HepG2 (cell line): ENCODE measurements around the gene FXR2. TPM values are rescaled to one million over a fixed set of nuclear protein-coding genes. Genes with fewer than 3 reads are reported as not detected.

Experiments used
- ATAC-seq: fragments of 200-7000 bp; cut with Tn5 transposase; 3 replicates; pipeline ENCODE4 v1.9.1; 2020; ENCODE audit warnings: mild to moderate bottlenecking, moderate library complexity
- BruUV-seq: library from RNA; stranded (reverse); fragments of 400-500 nt; replicated peaks from 2 replicates; lab custom pipeline; 2021; lab: Mats Ljungman, UMichigan
- CTCF ChIA-PET: fragments of 300-600 bp; formaldehyde crosslinking; extraction: SDS; loops from one replicate; lab custom pipeline; 2021; ENCODE audit warnings: low total read pairs, inconsistent platforms, low intra/inter-chr PET ratio; lab: Yijun Ruan, JAX
- POLR2A ChIA-PET: fragments of 350-600 bp; sonication (Branson Sonifier 250); formaldehyde crosslinking; loops from one replicate; lab custom pipeline; 2020; ENCODE audit warnings: antibody characterized with exemption, inconsistent platforms; lab: Yijun Ruan, JAX
- DNase-seq: peaks from one replicate; pipeline ENCODE4 v3.0.0-alpha.2; 2015; ENCODE audit warnings: low spot score
- FAIRE-seq: peaks from 3 replicates; lab custom pipeline; 2011; peaks lifted over from hg19 to GRCh38; lab: Jason Lieb, UNC
- H2AFZ ChIP-seq: one replicate; pipeline ENCODE4 v1.6.1; 2011; ENCODE audit warnings: low read length, inconsistent platforms
- H3K27ac ChIP-seq: fragments of 300-600 bp; 3 replicates; pipeline ENCODE4 v1.8.0; 2011; ENCODE audit warnings: mixed run types, mild to moderate bottlenecking, mixed read lengths, low read length, inconsistent platforms; ENCODE audit not compliant: insufficient read depth; ENCODE audit errors: extremely low read length
- H3K27me3 ChIP-seq, 2 experiments: fragments of 200-600 bp in 1 of 2; 2 replicates in 1 of 2; 3 replicates in 1 of 2; pipeline versions ENCODE4 v1.6.0 to v1.8.0; 2011; ENCODE audit warnings: low read length in 2 of 2, mild to moderate bottlenecking in 2 of 2, moderate library complexity in 2 of 2, inconsistent platforms in 1 of 2; ENCODE audit not compliant: insufficient read depth in 2 of 2, control insufficient read depth in 1 of 2
- H3K36me3 ChIP-seq, 2 experiments: fragments of 200-600 bp in 1 of 2; replicated peaks in 1 of 2; 2 replicates in 1 of 2; 3 replicates in 1 of 2; pipeline versions ENCODE4 v1.5.1 to v1.8.0; 2011; ENCODE audit warnings: low read length in 2 of 2, inconsistent platforms in 1 of 2; ENCODE audit not compliant: insufficient read depth in 2 of 2, control insufficient read depth in 1 of 2
- H3K4me1 ChIP-seq: 2 replicates; pipeline ENCODE4 v1.5.1; 2012; ENCODE audit warnings: low read length, inconsistent platforms; ENCODE audit not compliant: insufficient read depth
- H3K4me2 ChIP-seq: 2 replicates; pipeline ENCODE4 v1.6.0; 2011; ENCODE audit warnings: low read depth, low read length, inconsistent platforms
- H3K4me3 ChIP-seq, 3 experiments: fragments of 200-600 bp in 1 of 3; sonication (generic), shearing (Covaris generic) in 1 of 3; replicated peaks in 1 of 3; 2 replicates each; pipeline ENCODE4 v1.5.1; 2011 to 2016; ENCODE audit warnings: low read length in 3 of 3, inconsistent platforms in 2 of 3, low read depth in 2 of 3, mild to moderate bottlenecking in 2 of 3, control low read depth in 1 of 3, mixed read lengths in 1 of 3; ENCODE audit not compliant: insufficient read depth in 1 of 3
- H3K79me2 ChIP-seq: one replicate; pipeline ENCODE4 v1.6.1; 2011; ENCODE audit warnings: low read length, inconsistent platforms; ENCODE audit not compliant: insufficient read depth
- H3K9ac ChIP-seq: 2 replicates; pipeline ENCODE4 v1.6.0; 2011; ENCODE audit warnings: mild to moderate bottlenecking, low read depth, low read length, inconsistent platforms; ENCODE audit not compliant: insufficient read depth
- H3K9me3 ChIP-seq: 2 replicates; pipeline ENCODE4 v1.5.1; 2012; ENCODE audit warnings: mild to moderate bottlenecking, low read length
- H4K20me1 ChIP-seq: 2 replicates; pipeline ENCODE4 v1.6.0; 2011; ENCODE audit warnings: inconsistent platforms, mild to moderate bottlenecking, low read length, moderate library complexity; ENCODE audit not compliant: insufficient read depth
- KMT2B ChIP-seq: IDR thresholded peaks from 2 replicates; pipeline ENCODE4 v1.6.1; 2016; ENCODE audit warnings: missing genetic modification reagents, missing compliant biosample characterization
- TCF12 ChIP-seq, 2 experiments: fragments of 450-650 bp in 1 of 2; sonication (generic) in 1 of 2; formaldehyde crosslinking in 1 of 2; IDR thresholded peaks; 2 replicates each; pipeline versions ENCODE4 v1.6.1 to v1.8.0; 2017 to 2022; ENCODE audit warnings: antibody characterized with exemption in 1 of 2, mild to moderate bottlenecking in 1 of 2, missing genetic modification reagents in 1 of 2, moderate library complexity in 1 of 2
- U2AF1 ChIP-seq: fragments of 200-400 bp; formaldehyde crosslinking; optimal IDR thresholded peaks from 2 replicates; pipeline ENCODE3; 2017; ENCODE audit warnings: mild to moderate bottlenecking, low read depth, low read length
- ZBTB20 ChIP-seq: sonication (generic); formaldehyde crosslinking; IDR thresholded peaks from 2 replicates; pipeline ENCODE4 v1.8.1; 2023; ENCODE audit warnings: missing genetic modification reagents, low read depth, mild to moderate bottlenecking, borderline replicate concordance
- ZBTB7A ChIP-seq: sonication (generic); formaldehyde crosslinking; IDR thresholded peaks from 2 replicates; pipeline ENCODE4 v1.8.0; 2022; ENCODE audit warnings: mild to moderate bottlenecking, missing genetic modification reagents
- ZFX ChIP-seq: sonication (generic); formaldehyde crosslinking; IDR thresholded peaks from 2 replicates; pipeline ENCODE4 v1.4.0; 2020; ENCODE audit warnings: mild to moderate bottlenecking, low read depth, missing genetic modification reagents, moderate library complexity
- ZNF543 ChIP-seq: sonication (generic); formaldehyde crosslinking; IDR thresholded peaks from 2 replicates; pipeline ENCODE4 v1.4.0; 2020; ENCODE audit warnings: mild to moderate bottlenecking, missing genetic modification reagents
- ZNF572 ChIP-seq: sonication (generic); formaldehyde crosslinking; IDR thresholded peaks from 2 replicates; pipeline ENCODE4 v1.5.1; 2020; ENCODE audit warnings: mild to moderate bottlenecking, missing genetic modification reagents
- WGBS: methylation state at CpG from one replicate; pipeline ENCODE4 v1.1.6; 2017; ENCODE audit warnings: low lambda C conversion rate; 5-methylcytosine and 5-hydroxymethylcytosine counted together
- in situ Hi-C: cut with HindIII; loops from 2 replicates; pipeline ENCODE4 v1.10.0; 2017; ENCODE audit warnings: low pct_unique_long_range_greater_than_20kb; ENCODE audit not compliant: extremely low pct_ligation_motif_present
- intact Hi-C: fragments of 100-400 bp; cut with micrococcal nuclease; formaldehyde crosslinking; loops from one replicate; pipeline ENCODE4 v1.10.0; 2022; ENCODE audit not compliant: unreplicated experiment
- polyA plus RNA-seq, 8 experiments: library from polyadenylated mRNA; depleted of rRNA in 3 of 8; stranded (reverse) in 7 of 8; unstranded in 1 of 8; fragments of >200 nt; fragmentation: Illumina TruSeq in 4 of 8; extraction: Trizol in 4 of 8; gene quantifications; 2 replicates each; pipeline versions ENCODE4 v1.2.1 to v1.2.3, GENCODE V29; 2011 to 2016; ENCODE audit warnings: low read depth in 4 of 8, missing spikeins in 1 of 8, mixed read lengths in 1 of 8; ENCODE audit not compliant: insufficient read depth in 1 of 8
- total RNA-seq, 5 experiments: library from RNA; depleted of rRNA; stranded (reverse); fragments of >200 nt; fragmentation: Illumina TruSeq; extraction: Trizol; gene quantifications; 2 replicates each; pipeline ENCODE4 v1.2.3, GENCODE V29; 2016; ENCODE audit warnings: low read depth in 1 of 5
- TF ChIP-seq, protein P1 (sequence below): sonication (generic); formaldehyde crosslinking; IDR thresholded peaks from 2 replicates; pipeline ENCODE4 v1.4.0; 2020; ENCODE audit warnings: mild to moderate bottlenecking, missing genetic modification reagents
- TF ChIP-seq, protein P2 (sequence below): sonication (generic); formaldehyde crosslinking; IDR thresholded peaks from 2 replicates; pipeline ENCODE4 v1.4.0; 2020; ENCODE audit warnings: missing genetic modification reagents
- TF ChIP-seq, protein P3 (sequence below), 2 experiments: sonication (generic) in 1 of 2; formaldehyde crosslinking in 1 of 2; IDR thresholded peaks; 2 replicates each; pipeline versions ENCODE4 v1.4.0 to v1.6.1; 2018 to 2020; ENCODE audit warnings: missing genetic modification reagents in 2 of 2, borderline replicate concordance in 1 of 2, low read depth in 1 of 2, mild to moderate bottlenecking in 1 of 2, missing biosample characterization in 1 of 2
- TF ChIP-seq, protein P4 (sequence below): sonication (generic); formaldehyde crosslinking; IDR thresholded peaks from 2 replicates; pipeline ENCODE4 v1.5.0; 2020; ENCODE audit warnings: mild to moderate bottlenecking, missing genetic modification reagents, moderate library complexity

The FXR2 gene
- total and polyA plus RNA-seq, 2 of the 13 experiments (the other 11 are each of a cell fraction or from before 2014, with no cell fraction given) = 20.9 to 24.4 TPM

DNA sequence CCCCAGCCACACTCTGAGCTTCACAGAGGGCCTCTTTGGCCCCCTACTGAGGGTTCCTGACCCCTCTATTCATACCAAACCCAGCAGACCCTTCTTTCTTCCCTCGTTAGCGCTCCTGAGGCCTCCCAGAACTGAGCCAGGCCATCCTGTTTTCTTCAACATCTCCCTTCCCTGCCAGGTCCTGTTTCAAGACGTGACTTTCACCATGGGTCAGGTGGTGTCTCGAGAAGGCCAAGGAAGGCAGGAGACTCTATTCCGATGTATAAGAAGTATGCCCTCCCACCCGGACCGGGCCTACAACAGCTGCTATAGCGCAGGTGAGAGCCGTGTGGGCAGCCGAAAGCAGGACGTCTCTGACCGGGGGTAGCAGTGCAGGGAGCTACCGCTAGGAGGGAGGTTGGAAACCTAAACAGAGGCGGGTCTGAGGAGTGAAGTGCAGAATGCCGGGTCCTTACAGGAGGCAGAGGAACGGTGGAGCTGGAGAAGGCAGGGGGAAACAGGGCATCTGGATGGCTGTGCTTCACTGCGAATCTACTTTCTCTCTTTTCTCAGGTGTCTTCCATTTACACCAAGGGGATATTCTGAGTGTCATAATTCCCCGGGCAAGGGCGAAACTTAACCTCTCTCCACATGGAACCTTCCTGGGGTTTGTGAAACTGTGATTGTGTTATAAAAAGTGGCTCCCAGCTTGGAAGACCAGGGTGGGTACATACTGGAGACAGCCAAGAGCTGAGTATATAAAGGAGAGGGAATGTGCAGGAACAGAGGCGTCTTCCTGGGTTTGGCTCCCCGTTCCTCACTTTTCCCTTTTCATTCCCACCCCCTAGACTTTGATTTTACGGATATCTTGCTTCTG is 54.3 kb downstream of the FXR2 start:
- H3K27me3 ChIP-seq = no peaks in the 10 kb centered on the region; a peak in 1 of 5 replicates
- H3K4me3 ChIP-seq = peak overlapping the region; percentile 11 to 92 (median 49)
- H3K4me2 ChIP-seq = peak overlapping the region; percentile 91
- ChIA-PET POLR2A (interaction anchor here (0.5 to 4.8 kb wide), 20 partner anchors 8 to 231 kb away, joined by 3 to 33 read pairs (median 7); partner anchors contain the start of genes CD68, MPDU1, NEURL4 and POLR2A), CTCF (interaction anchor here (1.4 to 3.3 kb wide), 4 partner anchors 16 to 204 kb away, joined by 3 to 43 read pairs (median 16); no protein-coding TSS in a partner anchor)
- peaks cover 27% of the 10 kb centered on the region for H3K79me2 ChIP-seq
- intact Hi-C loops (loop anchor here (1.0 to 10.0 kb wide), 3 partner anchors 38 to 206 kb away; partner anchors contain the start of genes KCTD11 and TMEM95), in situ Hi-C loops (no loop called here)
- H3K9ac ChIP-seq = peak overlapping the region; percentile 58
- ATAC-seq (peak; percentile 74), FAIRE-seq (peak; percentile 81), DNase-seq (peak; percentile 64)
- H4K20me1 ChIP-seq = no peaks in the 10 kb centered on the region
- peaks cover 67% of the 10 kb centered on the region for H3K4me1 ChIP-seq
- no peak overlapping the region for H2AFZ ChIP-seq
- H3K36me3 ChIP-seq = peaks cover 7 to 17% of the 10 kb centered on the region in 2 experiments
- peak overlapping the region; percentile 4 for H3K27ac ChIP-seq
- 21% methylated on average over 22 of the region's 22 CpGs for WGBS
- H3K9me3 ChIP-seq = no peaks in the 10 kb centered on the region
- BruUV-seq = no TSS peak
- TF ChIP-seq ZBTB20 (CRISPR knock-in tag) (0 out of 2 replicates have a peak, but pooled peaks have one; percentile 12), U2AF1 (peak; percentile 23), ZFX (peak; percentile 68), KMT2B (peak; percentile 17; the same call in 1 of the 2 replicates), ZBTB7A (0 out of 2 replicates have a peak, but pooled peaks have one; percentile 53), ZNF543 (0 out of 2 replicates have a peak, but pooled peaks have one; percentile 1), ZNF572 (CRISPR knock-in tag) (0 out of 2 replicates have a peak, but pooled peaks have one; percentile 38), TCF12 (IDR thresholded peaks at IDR 0.05) (no peak), TCF12 (CRISPR knock-in tag; IDR thresholded peaks at IDR 0.05) (0 out of 2 replicates have a peak, but pooled peaks have one; percentile 11)
- TF ChIP-seq, protein P1, sequence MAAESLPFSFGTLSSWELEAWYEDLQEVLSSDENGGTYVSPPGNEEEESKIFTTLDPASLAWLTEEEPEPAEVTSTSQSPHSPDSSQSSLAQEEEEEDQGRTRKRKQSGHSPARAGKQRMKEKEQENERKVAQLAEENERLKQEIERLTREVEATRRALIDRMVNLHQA (CRISPR knock-in tag) = no peak
- TF ChIP-seq, protein P2, sequence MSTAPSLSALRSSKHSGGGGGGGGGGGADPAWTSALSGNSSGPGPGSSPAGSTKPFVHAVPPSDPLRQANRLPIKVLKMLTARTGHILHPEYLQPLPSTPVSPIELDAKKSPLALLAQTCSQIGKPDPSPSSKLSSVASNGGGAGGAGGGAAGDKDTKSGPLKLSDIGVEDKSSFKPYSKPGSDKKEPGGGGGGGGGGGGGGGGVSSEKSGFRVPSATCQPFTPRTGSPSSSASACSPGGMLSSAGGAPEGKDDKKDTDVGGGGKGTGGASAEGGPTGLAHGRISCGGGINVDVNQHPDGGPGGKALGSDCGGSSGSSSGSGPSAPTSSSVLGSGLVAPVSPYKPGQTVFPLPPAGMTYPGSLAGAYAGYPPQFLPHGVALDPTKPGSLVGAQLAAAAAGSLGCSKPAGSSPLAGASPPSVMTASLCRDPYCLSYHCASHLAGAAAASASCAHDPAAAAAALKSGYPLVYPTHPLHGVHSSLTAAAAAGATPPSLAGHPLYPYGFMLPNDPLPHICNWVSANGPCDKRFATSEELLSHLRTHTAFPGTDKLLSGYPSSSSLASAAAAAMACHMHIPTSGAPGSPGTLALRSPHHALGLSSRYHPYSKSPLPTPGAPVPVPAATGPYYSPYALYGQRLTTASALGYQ (CRISPR knock-in tag) = peak; percentile 37; the same call in 1 of the 2 replicates
- TF ChIP-seq, protein P3, sequence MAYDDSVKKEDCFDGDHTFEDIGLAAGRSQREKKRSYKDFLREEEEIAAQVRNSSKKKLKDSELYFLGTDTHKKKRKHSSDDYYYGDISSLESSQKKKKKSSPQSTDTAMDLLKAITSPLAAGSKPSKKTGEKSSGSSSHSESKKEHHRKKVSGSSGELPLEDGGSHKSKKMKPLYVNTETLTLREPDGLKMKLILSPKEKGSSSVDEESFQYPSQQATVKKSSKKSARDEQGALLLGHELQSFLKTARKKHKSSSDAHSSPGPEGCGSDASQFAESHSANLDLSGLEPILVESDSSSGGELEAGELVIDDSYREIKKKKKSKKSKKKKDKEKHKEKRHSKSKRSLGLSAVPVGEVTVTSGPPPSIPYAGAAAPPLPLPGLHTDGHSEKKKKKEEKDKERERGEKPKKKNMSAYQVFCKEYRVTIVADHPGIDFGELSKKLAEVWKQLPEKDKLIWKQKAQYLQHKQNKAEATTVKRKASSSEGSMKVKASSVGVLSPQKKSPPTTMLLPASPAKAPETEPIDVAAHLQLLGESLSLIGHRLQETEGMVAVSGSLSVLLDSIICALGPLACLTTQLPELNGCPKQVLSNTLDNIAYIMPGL (CRISPR knock-in tag; IDR thresholded peaks at IDR 0.05; ENCODE audit: borderline replicate concordance in 1 of 2, low read depth in 1 of 2) = peak in 1 of 2 experiments; percentile 70; a peak in 2 of 4 replicates
- TF ChIP-seq, protein P4, sequence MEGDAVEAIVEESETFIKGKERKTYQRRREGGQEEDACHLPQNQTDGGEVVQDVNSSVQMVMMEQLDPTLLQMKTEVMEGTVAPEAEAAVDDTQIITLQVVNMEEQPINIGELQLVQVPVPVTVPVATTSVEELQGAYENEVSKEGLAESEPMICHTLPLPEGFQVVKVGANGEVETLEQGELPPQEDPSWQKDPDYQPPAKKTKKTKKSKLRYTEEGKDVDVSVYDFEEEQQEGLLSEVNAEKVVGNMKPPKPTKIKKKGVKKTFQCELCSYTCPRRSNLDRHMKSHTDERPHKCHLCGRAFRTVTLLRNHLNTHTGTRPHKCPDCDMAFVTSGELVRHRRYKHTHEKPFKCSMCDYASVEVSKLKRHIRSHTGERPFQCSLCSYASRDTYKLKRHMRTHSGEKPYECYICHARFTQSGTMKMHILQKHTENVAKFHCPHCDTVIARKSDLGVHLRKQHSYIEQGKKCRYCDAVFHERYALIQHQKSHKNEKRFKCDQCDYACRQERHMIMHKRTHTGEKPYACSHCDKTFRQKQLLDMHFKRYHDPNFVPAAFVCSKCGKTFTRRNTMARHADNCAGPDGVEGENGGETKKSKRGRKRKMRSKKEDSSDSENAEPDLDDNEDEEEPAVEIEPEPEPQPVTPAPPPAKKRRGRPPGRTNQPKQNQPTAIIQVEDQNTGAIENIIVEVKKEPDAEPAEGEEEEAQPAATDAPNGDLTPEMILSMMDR = peak; percentile 63
